Endothelial cell (in vitro differentiated cells): ENCODE results near the gene NAV2. TPM values are rescaled to one million over a fixed set of nuclear protein-coding genes. Genes with fewer than 3 reads are reported as not detected.

ENCODE experiments used
- DNase-seq: peaks from one replicate; pipeline ENCODE4 v3.0.0; 2021; ENCODE audit warnings: low spot score
- H3K27ac Mint-ChIP-seq: one replicate; pipeline ENCODE4 v1.8.0; 2021; ENCODE audit warnings: mixed read lengths, inconsistent platforms; ENCODE audit not compliant: unreplicated experiment
- H3K27me3 Mint-ChIP-seq: one replicate; pipeline ENCODE4 v1.8.0; 2021; ENCODE audit warnings: mild to moderate bottlenecking, moderate library complexity, mixed read lengths, inconsistent platforms; ENCODE audit not compliant: unreplicated experiment
- H3K36me3 Mint-ChIP-seq: one replicate; pipeline ENCODE4 v1.8.0; 2021; ENCODE audit warnings: mild to moderate bottlenecking, low read depth, mixed read lengths, inconsistent platforms; ENCODE audit not compliant: unreplicated experiment
- H3K4me1 Mint-ChIP-seq: one replicate; pipeline ENCODE4 v1.8.0; 2021; ENCODE audit warnings: mild to moderate bottlenecking, mixed read lengths, inconsistent platforms; ENCODE audit not compliant: unreplicated experiment
- H3K4me3 Mint-ChIP-seq: one replicate; pipeline ENCODE4 v1.8.0; 2021; ENCODE audit warnings: mild to moderate bottlenecking, mixed read lengths, inconsistent platforms; ENCODE audit not compliant: unreplicated experiment
- H3K9me3 Mint-ChIP-seq: one replicate; pipeline ENCODE4 v1.8.0; 2021; ENCODE audit warnings: mixed read lengths, inconsistent platforms; ENCODE audit not compliant: unreplicated experiment
- total RNA-seq: library from RNA; stranded (reverse); fragmentation: NEBNext Ultra II Directional; extraction: Animal tissue kit (Norgen Biotek cat#: 25700); gene quantifications from one replicate; pipeline ENCODE4 v1.2.1, GENCODE V29; 2021; ENCODE audit not compliant: unreplicated experiment
- TF ChIP-seq, protein P1 (sequence below): fragments of 200-600 bp; sonication (generic); IDR thresholded peaks from one replicate; pipeline ENCODE4 v1.5.0; 2021; ENCODE audit warnings: antibody characterized with exemption; ENCODE audit not compliant: unreplicated experiment

NAV2 gene
- total RNA-seq, 1 donor from 2014 or later, result 15.6 TPM

DNA sequence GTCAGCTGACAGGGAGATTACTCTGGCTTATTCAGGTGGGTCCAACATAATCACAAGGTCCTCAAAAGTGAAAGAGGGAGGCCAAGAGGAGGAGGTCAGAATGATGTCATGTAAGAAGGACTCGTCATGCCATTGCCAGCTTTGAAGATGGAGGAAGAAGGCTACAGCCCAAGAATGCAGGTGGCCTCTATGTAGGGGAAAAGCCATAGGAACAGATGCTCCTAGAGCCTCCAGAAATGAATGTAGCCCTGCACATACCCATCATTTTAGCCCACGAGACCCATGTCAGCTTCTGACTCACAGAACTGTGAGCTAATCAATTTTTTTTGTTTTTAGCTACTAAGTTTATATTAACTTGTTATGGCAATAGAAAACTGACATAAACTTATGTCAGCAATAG, 276.6 kb downstream of the NAV2 start:
- no peak overlapping the region for H3K4me3 Mint-ChIP-seq
- H3K36me3 Mint-ChIP-seq, result peaks cover 5% of the 10 kb centered on the region
- no peak overlapping the region for H3K27ac Mint-ChIP-seq
- peaks cover 3% of the 10 kb centered on the region for H3K27me3 Mint-ChIP-seq
- TF ChIP-seq, protein P1, sequence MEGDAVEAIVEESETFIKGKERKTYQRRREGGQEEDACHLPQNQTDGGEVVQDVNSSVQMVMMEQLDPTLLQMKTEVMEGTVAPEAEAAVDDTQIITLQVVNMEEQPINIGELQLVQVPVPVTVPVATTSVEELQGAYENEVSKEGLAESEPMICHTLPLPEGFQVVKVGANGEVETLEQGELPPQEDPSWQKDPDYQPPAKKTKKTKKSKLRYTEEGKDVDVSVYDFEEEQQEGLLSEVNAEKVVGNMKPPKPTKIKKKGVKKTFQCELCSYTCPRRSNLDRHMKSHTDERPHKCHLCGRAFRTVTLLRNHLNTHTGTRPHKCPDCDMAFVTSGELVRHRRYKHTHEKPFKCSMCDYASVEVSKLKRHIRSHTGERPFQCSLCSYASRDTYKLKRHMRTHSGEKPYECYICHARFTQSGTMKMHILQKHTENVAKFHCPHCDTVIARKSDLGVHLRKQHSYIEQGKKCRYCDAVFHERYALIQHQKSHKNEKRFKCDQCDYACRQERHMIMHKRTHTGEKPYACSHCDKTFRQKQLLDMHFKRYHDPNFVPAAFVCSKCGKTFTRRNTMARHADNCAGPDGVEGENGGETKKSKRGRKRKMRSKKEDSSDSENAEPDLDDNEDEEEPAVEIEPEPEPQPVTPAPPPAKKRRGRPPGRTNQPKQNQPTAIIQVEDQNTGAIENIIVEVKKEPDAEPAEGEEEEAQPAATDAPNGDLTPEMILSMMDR, result no peak
- peaks cover 15% of the 10 kb centered on the region for H3K4me1 Mint-ChIP-seq
- peaks cover 4% of the 10 kb centered on the region for H3K9me3 Mint-ChIP-seq
- no peak for DNase-seq

DNA sequence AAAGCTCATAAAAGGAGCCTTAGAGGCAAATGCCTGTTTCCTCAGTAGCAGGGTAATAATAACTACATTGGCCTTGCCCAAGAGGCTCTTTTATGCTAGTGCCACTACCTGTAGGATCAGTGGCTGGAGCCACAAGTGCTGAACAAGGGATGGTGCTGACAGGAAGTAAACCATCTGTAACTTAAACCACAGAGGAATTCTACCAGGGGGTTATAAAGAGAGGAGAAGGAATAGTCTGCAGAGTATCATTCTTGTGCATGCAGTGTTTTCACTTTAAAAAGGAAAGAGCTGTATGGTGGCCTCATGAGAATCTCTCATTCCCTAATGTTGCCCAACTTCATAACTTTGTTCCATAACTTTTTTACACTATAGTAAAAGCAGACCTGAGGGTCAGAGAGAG, 279.5 kb downstream of the NAV2 start:
- TF ChIP-seq, protein P1, result no peak
- H3K36me3 Mint-ChIP-seq, result peaks cover 5% of the 10 kb centered on the region
- H3K9me3 Mint-ChIP-seq, result peaks cover 4% of the 10 kb centered on the region
- no peak overlapping the region for H3K4me3 Mint-ChIP-seq
- peaks cover 10% of the 10 kb centered on the region for H3K4me1 Mint-ChIP-seq
- H3K27ac Mint-ChIP-seq, result no peak overlapping the region
- no peak for DNase-seq
- peaks cover 3% of the 10 kb centered on the region for H3K27me3 Mint-ChIP-seq

DNA sequence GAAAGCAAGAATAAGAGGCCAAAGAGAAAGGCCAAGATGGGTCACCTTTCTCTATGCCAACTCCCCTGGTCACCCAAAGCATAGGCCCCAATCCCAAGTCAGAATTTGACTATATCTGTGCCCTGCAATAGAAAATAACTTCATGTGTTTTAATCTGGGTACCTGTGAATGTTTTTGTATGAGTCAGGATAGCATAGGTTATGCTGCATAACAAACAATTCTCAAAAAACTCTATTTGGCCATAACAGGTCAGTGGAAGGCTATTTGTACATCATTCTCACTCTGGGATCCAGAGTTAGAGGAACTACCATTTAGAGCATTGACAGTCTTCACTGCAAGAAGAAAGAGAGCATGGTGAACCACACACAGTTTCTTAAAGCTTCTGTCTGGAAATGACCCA, 280.4 kb downstream of the NAV2 start:
- H3K4me1 Mint-ChIP-seq, result peaks cover 3% of the 10 kb centered on the region
- DNase-seq, result no peak
- no peak overlapping the region for H3K27ac Mint-ChIP-seq
- H3K27me3 Mint-ChIP-seq, result peaks cover 3% of the 10 kb centered on the region
- TF ChIP-seq, protein P1, result no peak
- H3K9me3 Mint-ChIP-seq, result peaks cover 4% of the 10 kb centered on the region
- H3K4me3 Mint-ChIP-seq, result no peak overlapping the region
- peaks cover 5% of the 10 kb centered on the region for H3K36me3 Mint-ChIP-seq

DNA sequence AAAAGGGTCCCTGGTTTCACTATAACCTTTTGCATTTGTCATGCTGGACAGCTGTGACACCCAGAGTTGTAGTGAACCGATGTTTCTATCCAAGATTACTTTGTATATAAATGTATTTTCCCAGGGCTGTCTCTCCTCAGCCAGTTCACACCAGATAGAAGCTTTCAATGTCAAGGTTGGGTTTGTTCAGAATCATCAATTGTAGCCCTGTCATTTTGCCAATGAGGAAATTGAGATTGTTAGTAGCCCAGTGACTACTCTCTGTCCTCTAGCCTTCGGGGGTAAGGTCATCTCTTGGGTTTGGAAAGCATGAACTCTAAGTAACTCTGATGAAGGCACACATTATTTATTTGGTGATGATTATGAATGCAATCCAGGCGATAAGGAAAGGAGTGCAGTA, 282.0 kb downstream of the NAV2 start:
- TF ChIP-seq, protein P1, result no peak
- Mint-ChIP-seq H3K4me3 (no peak overlapping the region), H3K4me1 (peaks cover 10% of the 10 kb centered on the region), H3K9me3 (peaks cover 4% of the 10 kb centered on the region), H3K27ac (no peak overlapping the region), H3K27me3 (peaks cover 3% of the 10 kb centered on the region), H3K36me3 (peaks cover 11% of the 10 kb centered on the region)
- no peak for DNase-seq

DNA sequence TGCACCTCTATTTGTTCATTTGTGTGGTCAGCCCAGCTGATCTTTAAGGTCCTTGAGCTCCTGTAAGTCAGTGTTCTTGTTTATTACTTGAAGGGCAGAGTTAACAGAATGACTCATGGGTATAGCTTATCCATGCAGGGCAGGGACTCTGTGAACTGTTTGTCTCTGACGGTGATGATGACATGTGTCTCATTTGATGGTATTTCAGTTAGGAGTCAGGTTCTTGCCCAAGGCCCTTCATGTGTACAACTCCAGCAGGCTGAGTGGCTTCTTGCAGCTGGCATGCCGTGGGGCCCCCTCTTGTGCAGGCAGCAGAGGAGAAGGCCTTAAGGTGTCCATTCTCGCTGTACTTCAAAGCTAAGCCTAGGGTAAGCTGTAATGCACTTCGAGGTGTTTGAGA, 282.5 kb downstream of the NAV2 start:
- H3K27me3 Mint-ChIP-seq, result peaks cover 3% of the 10 kb centered on the region
- no peak overlapping the region for H3K27ac Mint-ChIP-seq
- H3K36me3 Mint-ChIP-seq, result peaks cover 11% of the 10 kb centered on the region
- peaks cover 15% of the 10 kb centered on the region for H3K4me1 Mint-ChIP-seq
- TF ChIP-seq, protein P1, result no peak
- no peak for DNase-seq
- no peak overlapping the region for H3K4me3 Mint-ChIP-seq
- peaks cover 4% of the 10 kb centered on the region for H3K9me3 Mint-ChIP-seq
